Activated CD4-positive, CD25-positive, alpha-beta regulatory T cell treated with anti-CD3 and anti-CD28 coated beads, Interleukin-2, amount 50 U/mL, for 72 hours (primary cell): Measurements from ENCODE around the gene CPLX1.
"Not testable (repeated sequence)": the region's sequence is repeated elsewhere in the genome, so short reads cannot be mapped to it uniquely, and the experiment has no call there.

Source experiments
- DNase-seq: peaks from one replicate; pipeline ENCODE4 v3.0.0; 2021

CPLX1 gene

DNA sequence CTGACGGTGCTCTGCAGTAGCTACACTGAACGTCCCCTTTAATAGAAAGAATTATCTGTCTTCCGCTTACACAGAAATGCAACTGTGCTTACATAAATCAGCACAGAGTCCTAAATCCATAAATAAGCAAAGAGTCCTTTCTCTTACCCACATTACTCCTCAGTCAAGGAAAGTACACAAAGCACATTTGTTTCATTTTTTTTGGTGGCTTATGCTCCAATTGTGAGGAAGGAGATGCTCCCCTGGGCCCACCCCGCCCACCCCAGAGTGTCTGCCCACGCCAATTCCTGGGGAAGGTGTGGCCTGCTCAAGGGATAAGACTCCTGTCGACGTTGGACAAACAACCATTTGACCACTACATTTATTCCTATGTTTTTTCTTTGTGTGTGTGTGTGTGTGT lies 53.8 kb downstream of the CPLX1 start:
- no peak for DNase-seq

- no peak for DNase-seq
Observed at GRCh38 chr4:771464-771863, 54.5 kb downstream of the CPLX1 start.

DNA sequence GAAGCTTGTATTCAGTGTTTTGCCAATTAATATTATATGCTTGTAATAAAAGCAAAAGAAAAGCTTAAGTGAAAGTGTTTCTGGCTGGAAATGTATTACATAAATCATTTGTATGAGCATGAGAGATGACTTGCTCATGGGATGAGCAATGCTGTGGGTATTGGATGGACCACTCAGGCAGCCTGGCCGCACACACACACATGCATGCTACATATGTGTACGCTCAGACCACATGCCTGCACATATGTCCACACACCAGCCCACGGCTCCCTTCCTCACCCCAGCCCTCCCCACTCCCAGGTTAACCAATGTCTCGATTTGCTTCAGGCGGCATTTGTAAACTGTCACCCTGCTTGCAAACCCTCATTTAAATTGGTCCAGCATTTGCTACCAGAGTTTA lies 55.9 kb downstream of the CPLX1 start:
- DNase-seq = no peak

GRCh38 chr4:769511-769910 lies 56.4 kb downstream of the CPLX1 start:
- no peak for DNase-seq

GRCh38 chr4:768995-769394 lies 56.9 kb downstream of the CPLX1 start:
- no peak for DNase-seq

GRCh38 chr4:768076-768475 lies 57.9 kb downstream of the CPLX1 start:
- no peak for DNase-seq

- DNase-seq = no peak
Observed at GRCh38 chr4:766559-767283, 59.2 kb downstream of the CPLX1 start.

GRCh38 chr4:766152-766515 lies 59.8 kb downstream of the CPLX1 start:
- DNase-seq = no peak

GRCh38 chr4:764405-765169 lies 61.3 kb downstream of the CPLX1 start:
- no peak for DNase-seq

GRCh38 chr4:763922-764321 lies 62.0 kb downstream of the CPLX1 start:
- DNase-seq = no peak

DNA sequence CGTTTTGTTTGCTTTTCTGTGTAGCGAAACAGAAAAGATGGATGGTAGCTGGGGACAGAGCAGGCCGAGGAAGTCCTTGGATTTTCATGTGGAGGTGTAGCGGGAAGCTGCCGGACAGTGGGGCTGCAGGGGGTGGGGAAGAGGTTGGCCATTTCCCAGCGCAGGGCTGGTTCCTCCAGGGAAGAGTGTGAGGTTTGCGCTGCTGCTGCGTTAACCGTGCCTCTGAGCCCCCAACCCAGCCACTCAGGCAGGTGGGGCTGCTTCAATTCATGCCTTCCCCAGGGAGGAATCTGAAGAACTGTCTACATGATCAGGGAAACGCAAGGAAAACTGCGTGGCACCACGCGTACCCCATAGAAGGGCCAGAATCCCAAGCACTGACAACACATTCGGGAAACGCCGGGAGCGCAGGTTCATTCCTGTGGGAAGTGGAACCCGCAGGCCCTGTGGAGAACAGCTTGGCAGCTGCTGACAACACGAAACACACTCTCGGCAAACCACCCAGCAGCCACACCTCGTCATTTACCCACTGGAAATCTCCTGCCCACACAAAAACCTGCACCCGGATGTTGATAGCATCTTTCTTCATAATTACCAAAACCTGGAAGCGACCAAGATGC lies 62.6 kb downstream of the CPLX1 start:
- DNase-seq = no peak

DNA sequence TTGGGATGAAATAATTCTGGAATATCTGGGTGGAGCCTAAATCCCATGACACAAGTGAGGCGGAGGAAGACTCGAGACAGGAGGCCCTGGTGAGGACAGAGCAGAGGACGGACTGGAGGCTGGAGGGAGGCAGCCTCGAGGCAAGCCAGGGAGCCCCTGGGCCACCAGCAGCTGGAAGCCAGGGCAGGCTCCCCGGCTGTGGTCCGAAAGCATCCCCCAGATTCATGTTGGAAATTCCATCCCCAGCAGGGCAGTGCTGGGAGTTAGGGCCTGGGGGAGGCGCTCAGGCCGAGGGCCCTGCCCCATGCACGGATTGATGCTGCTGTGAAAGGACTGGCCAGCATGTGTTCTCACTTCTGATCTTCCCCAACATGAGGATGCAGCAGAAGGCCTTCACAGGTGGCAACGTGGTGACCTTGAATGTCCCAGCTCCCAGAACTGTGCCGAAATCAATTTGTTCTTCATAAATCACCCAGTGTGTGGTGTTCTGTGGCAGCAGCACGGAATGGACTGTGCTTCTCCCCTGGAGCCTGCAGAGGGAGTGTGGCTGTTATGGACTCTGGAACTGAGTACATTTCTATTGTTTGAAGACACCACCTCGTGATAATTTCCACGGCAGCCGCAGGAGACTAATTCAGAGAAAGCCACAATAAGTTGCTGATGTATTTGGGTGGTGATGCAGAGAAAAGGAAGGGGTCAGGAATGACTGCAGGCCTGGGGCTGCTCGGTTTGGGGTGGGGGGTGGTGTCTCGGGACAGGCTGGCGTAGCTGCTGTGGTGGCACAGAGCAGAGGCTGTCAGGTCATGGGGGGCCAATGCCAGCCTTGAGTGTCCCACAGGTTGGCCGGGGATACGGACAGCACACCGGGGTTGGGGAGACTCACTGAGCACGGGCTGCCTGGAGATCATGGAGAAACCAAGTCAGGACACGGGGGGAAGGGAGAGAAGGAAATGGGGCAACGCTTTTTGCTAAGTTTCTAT lies 63.4 kb downstream of the CPLX1 start:
- DNase-seq = no peak

DNA sequence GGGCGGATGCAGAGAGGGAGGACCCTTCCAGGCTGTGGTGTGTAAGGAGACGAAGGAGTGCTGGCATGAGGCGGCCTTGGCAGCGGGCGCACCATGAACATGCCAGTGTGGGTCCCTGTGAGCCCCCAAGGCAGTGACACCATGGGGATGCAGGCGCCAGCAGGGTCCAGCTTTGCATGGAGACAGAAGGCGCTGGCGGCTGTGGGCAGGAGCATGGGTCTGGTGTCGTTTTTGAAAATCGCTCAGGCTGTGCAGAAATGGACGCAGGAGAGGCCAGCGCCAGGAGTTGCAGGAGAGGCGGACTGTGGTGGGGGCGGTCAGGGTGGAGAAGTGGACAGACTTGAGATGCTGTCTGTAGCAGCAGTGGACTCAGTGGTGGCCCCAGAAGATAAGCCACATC lies 64.2 kb downstream of the CPLX1 start:
- no peak for DNase-seq

DNA sequence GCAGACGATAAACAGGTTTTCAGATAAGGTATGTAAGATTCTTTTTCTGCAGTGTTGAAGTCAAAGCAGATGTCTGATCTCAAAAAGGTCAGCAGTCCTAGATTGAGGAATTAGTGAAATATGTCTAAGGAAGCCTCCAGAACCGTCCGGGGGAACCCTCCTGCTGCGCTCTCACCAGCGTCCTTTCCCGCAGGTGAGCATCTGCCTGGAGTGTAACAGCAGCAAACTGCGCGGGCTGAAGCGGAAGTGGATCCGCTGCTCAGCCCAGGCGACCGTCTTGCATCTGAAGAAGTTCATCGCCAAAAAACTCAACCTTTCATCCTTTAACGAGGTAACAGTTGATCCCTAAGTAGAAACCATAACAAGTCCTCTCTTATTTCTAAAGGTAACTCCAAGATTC lies 64.8 kb downstream of the CPLX1 start:
- DNase-seq = no peak

DNA sequence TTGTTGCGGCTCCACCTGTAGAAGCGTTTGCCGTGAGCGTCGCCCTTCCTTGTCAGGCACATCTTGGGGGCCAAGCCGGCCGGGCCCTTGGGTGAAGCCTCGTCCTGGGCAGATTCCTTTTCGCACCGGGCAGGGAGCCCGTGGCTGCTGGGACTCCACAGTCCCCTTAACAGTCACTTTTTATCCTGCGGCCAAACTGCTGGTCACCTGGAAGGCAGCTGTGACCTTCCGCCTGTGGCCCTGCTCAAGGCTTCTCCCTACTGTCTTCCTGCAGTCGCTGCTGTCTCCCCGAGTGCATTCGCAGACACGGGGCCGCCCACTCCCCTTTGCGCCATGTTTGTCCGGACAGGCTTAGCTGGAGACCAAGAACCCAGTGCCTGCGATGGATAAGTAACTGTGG lies 65.3 kb downstream of the CPLX1 start:
- DNase-seq = no peak

- not testable (repeated sequence) for DNase-seq
Observed at GRCh38 chr4:759810-760209, 66.1 kb downstream of the CPLX1 start.

DNA sequence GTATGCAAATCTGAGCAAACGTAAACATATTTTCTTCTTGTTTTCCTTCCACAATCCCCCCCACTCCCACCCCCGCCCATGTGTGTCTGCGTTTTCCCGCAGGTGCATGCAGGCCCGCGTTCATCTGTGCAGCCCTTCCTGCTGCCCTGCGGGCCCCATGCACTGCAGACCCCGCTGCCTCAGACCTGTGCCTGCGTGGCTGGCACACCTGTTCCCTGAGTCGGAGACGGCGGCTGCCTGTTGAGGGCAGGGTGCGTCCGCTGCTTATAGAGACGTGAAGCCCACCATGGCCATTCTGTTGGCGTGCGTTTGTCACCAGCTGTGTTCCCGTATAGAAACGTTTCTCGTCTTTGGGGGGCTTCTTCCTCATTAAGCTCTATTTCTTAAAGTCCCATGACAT lies 68.8 kb downstream of the CPLX1 start:
- DNase-seq = no peak

DNA sequence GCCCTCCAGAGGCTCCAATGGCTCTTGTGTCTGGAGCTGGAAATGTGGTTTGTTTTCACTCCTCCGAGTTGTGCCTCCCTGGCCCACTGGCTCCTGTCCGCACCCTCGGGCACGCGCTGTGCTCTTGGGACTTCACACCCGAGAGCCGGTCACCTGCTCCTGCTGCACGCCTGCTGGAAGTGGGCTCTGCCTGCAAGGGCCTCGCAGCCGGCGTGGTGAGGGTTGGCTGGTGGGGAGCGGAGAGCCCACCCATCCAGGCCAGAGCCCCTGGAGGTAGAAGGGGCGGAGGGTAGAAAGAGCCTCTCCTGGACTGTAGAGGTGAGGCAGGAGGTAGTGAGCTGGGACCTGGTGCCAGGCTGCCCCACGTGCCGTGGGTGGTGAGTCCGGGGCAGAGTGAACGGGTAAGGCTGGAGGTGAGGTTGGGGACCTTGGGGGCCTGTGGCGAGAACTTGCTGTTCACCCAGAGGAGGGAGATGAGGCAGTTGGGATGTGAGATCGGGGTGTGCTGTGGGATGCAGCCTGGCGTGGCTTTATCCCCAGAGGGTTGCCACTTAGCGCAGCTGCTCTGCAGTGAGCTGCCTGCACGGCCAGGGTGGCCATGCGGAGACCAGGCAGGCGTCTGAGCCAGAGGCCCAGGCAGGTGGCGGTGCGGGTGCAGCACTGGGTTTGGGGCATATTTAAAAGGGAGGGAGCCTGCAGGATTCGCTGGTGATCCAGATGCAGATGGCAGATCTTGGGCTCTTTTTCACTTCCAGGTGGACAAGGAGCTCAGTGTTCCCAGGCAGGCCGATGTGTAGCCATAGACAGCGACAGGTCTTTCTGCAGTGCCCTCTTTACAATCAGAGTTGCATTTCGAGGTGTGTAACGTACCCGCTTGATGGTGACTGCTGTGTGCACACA lies 71.5 kb downstream of the CPLX1 start:
- no peak for DNase-seq

- DNase-seq = not testable (repeated sequence)
Observed at GRCh38 chr4:753186-753585, 72.7 kb downstream of the CPLX1 start.

DNA sequence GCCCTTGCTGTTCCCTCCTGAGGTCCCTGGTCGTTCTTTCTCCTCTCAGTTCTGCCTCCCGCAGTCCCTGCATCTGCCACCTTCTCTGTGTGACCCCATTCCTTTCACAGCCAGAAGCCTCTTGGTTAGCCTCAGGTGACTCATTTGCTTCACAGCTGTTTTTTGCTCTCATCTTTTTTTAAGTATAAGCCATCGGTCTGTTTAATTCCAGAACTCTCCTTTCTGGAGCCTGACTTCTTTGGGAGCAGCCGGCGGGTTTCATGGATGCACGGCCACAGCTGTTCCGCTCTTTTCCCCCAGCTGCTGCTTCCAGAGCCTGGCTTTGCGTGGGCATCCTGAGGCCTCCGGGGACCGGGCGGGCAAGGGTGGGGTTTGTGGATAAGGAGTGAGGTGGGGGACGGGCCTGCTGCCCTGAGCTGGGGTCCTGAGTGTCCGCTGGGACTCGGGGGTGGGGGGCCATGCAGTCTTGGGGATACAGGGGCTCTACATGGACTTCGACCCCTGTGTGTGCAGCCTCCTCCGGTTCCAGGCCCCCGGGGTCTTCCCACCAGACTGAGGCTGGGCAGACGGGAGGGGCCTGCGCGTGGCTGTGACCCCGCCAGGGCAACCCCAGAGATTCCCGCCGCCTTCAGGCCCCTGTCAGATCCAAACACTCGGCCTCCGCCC lies 73.6 kb downstream of the CPLX1 start:
- DNase-seq = no peak

DNA sequence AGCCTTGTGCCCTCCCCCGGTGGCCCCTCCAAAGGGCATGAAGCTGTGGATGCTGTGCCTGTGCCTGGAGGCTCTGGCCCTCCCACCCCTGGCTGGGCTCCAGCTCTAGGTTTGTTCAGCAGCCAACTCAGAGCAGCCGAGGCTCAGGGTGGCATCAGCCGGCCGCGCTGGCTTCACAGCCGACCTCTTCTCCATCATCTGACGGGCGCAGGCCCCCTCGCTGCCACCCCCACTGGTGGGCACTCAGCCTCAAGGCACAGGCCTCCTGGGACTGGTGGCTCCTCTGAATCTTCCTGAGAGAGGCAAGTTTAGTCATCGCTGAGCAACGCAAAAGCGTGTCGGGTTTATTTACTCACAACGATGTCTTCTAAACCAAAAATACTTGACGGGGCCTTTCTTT lies 74.3 kb downstream of the CPLX1 start:
- no peak for DNase-seq
